AML-193 (cell line): ENCODE data around the gene ZGLP1.

Source experiments
- DNase-seq, 2 experiments: peaks; one replicate each; lab custom pipeline; 2025; lab: John Stamatoyannopoulos, UW

Gene ZGLP1

GRCh38 chr19:10327793-10328192, 18.2 kb upstream of the ZGLP1 start:
- DNase-seq: no peak

- no peak for DNase-seq
These were observed 16.1 kb upstream of the ZGLP1 start for GRCh38 chr19:10325732-10326131.

GRCh38 chr19:10321874-10322835, 12.5 kb upstream of the ZGLP1 start:
- no peak for DNase-seq

- no peak for DNase-seq
These were observed 11.8 kb upstream of the ZGLP1 start for GRCh38 chr19:10321417-10321797.

- no peak for DNase-seq
These were observed 11.2 kb upstream of the ZGLP1 start for GRCh38 chr19:10320602-10321416.

- DNase-seq: no peak
These were observed 9.4 kb upstream of the ZGLP1 start for GRCh38 chr19:10318807-10319682.

GRCh38 chr19:10317857-10318462, 8.3 kb upstream of the ZGLP1 start:
- DNase-seq: no peak

- no peak for DNase-seq
These were observed 7.6 kb upstream of the ZGLP1 start for GRCh38 chr19:10317045-10317856.

- no peak for DNase-seq
These were observed 6.8 kb upstream of the ZGLP1 start for GRCh38 chr19:10316229-10317044.

GRCh38 chr19:10315335-10316214, 6.0 kb upstream of the ZGLP1 start, which contains the start of gene FDX2:
Gene FDX2 (minus strand): TSS chr19:10316015. CDS start chr19:10315996, 19 bp downstream.
- DNase-seq: peak; percentile 30 to 49

- DNase-seq: no peak
These were observed 3.3 kb downstream of the ZGLP1 start for GRCh38 chr19:10306327-10306726.

GRCh38 chr19:10305139-10305806, 4.3 kb downstream of the ZGLP1 start:
- peak; percentile 40 to 48 for DNase-seq

- DNase-seq: peak; percentile 25 to 42
These were observed 9.8 kb downstream of the ZGLP1 start for GRCh38 chr19:10299545-10300458.

- DNase-seq: no peak
These were observed 13.6 kb downstream of the ZGLP1 start for GRCh38 chr19:10295847-10296591.

GRCh38 chr19:10295305-10295846, 14.2 kb downstream of the ZGLP1 start:
- no peak for DNase-seq

- DNase-seq: no peak
These were observed 15.3 kb downstream of the ZGLP1 start for GRCh38 chr19:10294368-10294697.
